MG63 (cell line): ENCODE data around the gene SEPTIN8. TPM values are rescaled to one million over a fixed set of nuclear protein-coding genes. Genes with fewer than 3 reads are reported as not detected.
A peak's percentile ranks its signal among the peaks of the same experiment; 100 is the strongest.

Source experiments
- DNase-seq: peaks from one replicate; pipeline ENCODE4 v3.0.0-alpha.2; 2020
- H3K27me3 ChIP-seq: fragments of 250-450 bp; sonication (Bioruptor Pico); 2 replicates; pipeline ENCODE4 v1.5.1; 2020; ENCODE audit warnings: mild to moderate bottlenecking, moderate library complexity
- H3K36me3 ChIP-seq: fragments of 250-450 bp; sonication (Bioruptor Pico); 2 replicates; pipeline ENCODE4 v1.5.1; 2020; ENCODE audit warnings: mild to moderate bottlenecking, moderate library complexity
- H3K4me3 ChIP-seq: fragments of 250-450 bp; sonication (Bioruptor Pico); 2 replicates; pipeline ENCODE4 v1.5.1; 2020; ENCODE audit warnings: mild to moderate bottlenecking, moderate library complexity
- H3K9me3 ChIP-seq: fragments of 250-450 bp; sonication (Bioruptor Pico); 2 replicates; pipeline ENCODE4 v1.5.1; 2020; ENCODE audit warnings: mild to moderate bottlenecking, moderate library complexity
- total RNA-seq: library from RNA; depleted of rRNA; stranded (reverse); fragments of >200 nt; shearing (Covaris generic); gene quantifications from 2 replicates; pipeline ENCODE4 v1.2.3, GENCODE V29; 2014; ENCODE audit warnings: low replicate concordance

Gene SEPTIN8
- total RNA-seq, 1 experiment from 2014 or later = 53.8 TPM

- Histone ChIP-seq H3K4me3 (no peak overlapping the region), H3K27me3 (peaks cover 11% of the 10 kb centered on the region), H3K36me3 (no peaks in the 10 kb centered on the region; the same call in none of the 2 replicates), H3K9me3 (no peaks in the 10 kb centered on the region)
- no peak for DNase-seq
Observed at GRCh38 chr5:132749506-132749905, 27.5 kb downstream of the SEPTIN8 start.

GRCh38 chr5:132748522-132749000, 28.5 kb downstream of the SEPTIN8 start:
- DNase-seq = no peak
- Histone ChIP-seq H3K4me3 (no peak overlapping the region), H3K27me3 (peaks cover 13% of the 10 kb centered on the region), H3K36me3 (no peaks in the 10 kb centered on the region), H3K9me3 (no peaks in the 10 kb centered on the region)

DNA sequence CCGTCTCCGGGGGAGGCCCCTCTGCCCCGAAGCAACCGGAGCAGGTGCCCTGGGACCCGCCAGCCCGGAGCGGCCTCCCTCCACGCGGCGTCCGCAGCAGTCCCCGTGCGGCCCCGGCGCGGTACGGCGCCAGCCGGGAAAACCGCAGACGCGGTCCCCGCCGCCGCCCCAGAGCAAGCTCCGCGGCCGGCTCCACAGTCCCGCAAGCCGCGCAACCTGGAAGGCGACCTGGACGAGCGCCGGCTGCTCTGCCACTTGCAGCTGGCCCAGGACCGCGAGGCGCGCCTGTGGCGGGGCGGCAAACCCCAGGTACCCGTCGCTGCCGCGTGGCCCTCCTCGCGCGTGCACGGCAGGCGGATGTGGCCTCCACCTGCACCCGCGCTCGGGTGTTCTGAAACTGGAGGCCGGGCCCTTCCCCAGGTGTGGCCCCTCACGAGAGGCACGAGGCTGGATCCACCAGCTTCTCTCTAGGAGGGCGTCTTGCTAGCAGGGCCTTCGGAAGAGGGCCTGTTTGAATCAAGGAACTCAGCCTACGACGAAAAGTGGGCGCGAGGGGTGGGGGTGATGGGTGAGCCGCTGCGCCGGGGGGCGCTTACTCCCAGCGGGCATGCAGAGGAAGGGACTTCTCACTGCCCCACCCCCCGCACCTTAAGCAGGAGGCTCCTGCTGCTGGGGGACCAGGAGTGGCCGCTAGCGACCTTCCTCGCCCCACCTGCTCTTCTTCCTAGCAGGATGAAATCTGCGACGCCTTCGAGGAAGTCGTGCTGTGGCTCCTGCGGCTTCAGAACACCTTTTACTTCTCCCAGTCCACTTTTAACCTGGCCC, 29.2 kb downstream of the SEPTIN8 start:
- Histone ChIP-seq H3K9me3 (no peaks in the 10 kb centered on the region), H3K27me3 (peaks cover 13% of the 10 kb centered on the region), H3K36me3 (no peaks in the 10 kb centered on the region), H3K4me3 (peak overlapping the region; percentile 49)
- no peak for DNase-seq

DNA sequence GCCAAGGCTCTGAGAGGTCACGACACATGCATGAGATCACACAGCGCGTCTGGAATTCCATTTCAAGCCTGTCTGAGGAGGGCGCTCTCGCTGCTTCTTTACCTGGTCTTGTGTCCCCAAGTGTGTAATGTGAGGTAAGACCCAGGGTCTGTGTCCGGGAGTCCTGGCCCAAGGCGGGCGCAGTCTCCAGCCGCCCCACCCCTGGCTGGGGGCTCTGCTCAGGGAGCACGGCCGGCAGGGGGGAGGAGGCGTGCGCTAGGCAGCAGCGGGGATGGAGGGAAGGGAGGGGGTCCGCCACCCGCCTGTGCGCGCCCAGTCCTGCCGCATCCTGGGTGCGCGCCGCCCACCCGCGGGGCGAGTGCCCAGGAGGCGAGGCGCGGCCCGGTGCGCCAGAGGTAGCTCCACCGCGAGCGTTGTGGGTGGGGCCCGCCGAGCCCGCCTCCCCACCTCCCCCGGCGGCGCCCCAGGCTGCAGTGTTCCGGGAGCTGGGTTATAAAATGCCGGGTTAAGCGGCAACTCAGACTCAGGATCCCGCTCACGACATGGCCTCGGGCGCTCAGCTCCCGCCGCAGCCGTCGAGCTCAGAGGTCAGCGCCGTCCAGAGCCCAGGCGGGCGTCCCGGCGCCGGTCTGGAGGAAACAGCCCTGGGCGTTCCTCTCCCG, 30.0 kb downstream of the SEPTIN8 start, which contains the start of gene CCNI2:
TSS of gene CCNI2 (plus strand) at position 473 of the 662 bp plus-strand sequence. CDS start at position 543, 70 bp downstream.
- peak; percentile 47 for DNase-seq
- Histone ChIP-seq H3K9me3 (no peaks in the 10 kb centered on the region; the same call in 1 of the 2 replicates), H3K4me3 (peak within 1 kb of the TSS; percentile 49), H3K36me3 (no peaks in the 10 kb centered on the region), H3K27me3 (peaks cover 13% of the 10 kb centered on the region)

- no peaks in the 10 kb centered on the region for H3K36me3 ChIP-seq
- no peak for DNase-seq
- H3K27me3 ChIP-seq = peaks cover 13% of the 10 kb centered on the region
- H3K9me3 ChIP-seq = no peaks in the 10 kb centered on the region; the same call in 1 of the 2 replicates
- H3K4me3 ChIP-seq = peak overlapping the region; percentile 49
Observed at GRCh38 chr5:132746592-132746953, 30.5 kb downstream of the SEPTIN8 start.

GRCh38 chr5:132744659-132745058, 32.4 kb downstream of the SEPTIN8 start:
- DNase-seq = no peak
- Histone ChIP-seq H3K27me3 (peaks cover 13% of the 10 kb centered on the region), H3K36me3 (no peaks in the 10 kb centered on the region), H3K9me3 (no peaks in the 10 kb centered on the region; the same call in 1 of the 2 replicates), H3K4me3 (no peak overlapping the region)

- H3K9me3 ChIP-seq = no peaks in the 10 kb centered on the region; the same call in 1 of the 2 replicates
- H3K36me3 ChIP-seq = no peaks in the 10 kb centered on the region
- no peak overlapping the region for H3K4me3 ChIP-seq
- H3K27me3 ChIP-seq = peaks cover 18% of the 10 kb centered on the region
- no peak for DNase-seq
Observed at GRCh38 chr5:132742626-132743025, 34.4 kb downstream of the SEPTIN8 start.

DNA sequence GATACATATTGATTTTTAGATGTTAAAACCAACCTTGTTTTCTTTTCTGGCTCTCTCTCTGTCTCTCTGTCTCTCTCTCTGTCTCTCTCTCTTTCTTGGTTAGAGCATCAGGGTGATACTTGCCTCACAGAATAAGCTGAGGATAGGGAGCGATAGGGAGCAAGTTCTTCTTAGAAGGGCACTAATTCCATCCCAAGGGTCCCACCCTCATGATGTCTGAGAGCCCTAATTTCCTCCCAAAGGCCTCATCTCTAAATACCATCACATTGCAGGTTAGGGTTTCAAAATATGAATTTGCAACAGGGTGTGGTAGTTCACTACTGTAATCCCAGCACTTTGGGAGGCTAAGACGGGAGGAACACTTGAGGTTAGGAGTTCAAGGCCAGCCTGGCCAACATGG, 34.9 kb downstream of the SEPTIN8 start:
- Histone ChIP-seq H3K36me3 (no peaks in the 10 kb centered on the region), H3K4me3 (no peak overlapping the region), H3K27me3 (peaks cover 18% of the 10 kb centered on the region), H3K9me3 (no peaks in the 10 kb centered on the region; the same call in 1 of the 2 replicates)
- no peak for DNase-seq

GRCh38 chr5:132739232-132739631, 37.8 kb downstream of the SEPTIN8 start:
- Histone ChIP-seq H3K27me3 (peaks cover 5% of the 10 kb centered on the region), H3K9me3 (no peaks in the 10 kb centered on the region; the same call in 1 of the 2 replicates), H3K4me3 (no peak overlapping the region), H3K36me3 (no peaks in the 10 kb centered on the region)
- no peak for DNase-seq

GRCh38 chr5:132737982-132738681, 38.9 kb downstream of the SEPTIN8 start:
- no peak for DNase-seq
- no peaks in the 10 kb centered on the region; the same call in 1 of the 2 replicates for H3K9me3 ChIP-seq
- H3K4me3 ChIP-seq = peak overlapping the region; percentile 94
- peaks cover 4% of the 10 kb centered on the region for H3K27me3 ChIP-seq
- H3K36me3 ChIP-seq = peaks cover 6% of the 10 kb centered on the region; the same call in 1 of the 2 replicates

DNA sequence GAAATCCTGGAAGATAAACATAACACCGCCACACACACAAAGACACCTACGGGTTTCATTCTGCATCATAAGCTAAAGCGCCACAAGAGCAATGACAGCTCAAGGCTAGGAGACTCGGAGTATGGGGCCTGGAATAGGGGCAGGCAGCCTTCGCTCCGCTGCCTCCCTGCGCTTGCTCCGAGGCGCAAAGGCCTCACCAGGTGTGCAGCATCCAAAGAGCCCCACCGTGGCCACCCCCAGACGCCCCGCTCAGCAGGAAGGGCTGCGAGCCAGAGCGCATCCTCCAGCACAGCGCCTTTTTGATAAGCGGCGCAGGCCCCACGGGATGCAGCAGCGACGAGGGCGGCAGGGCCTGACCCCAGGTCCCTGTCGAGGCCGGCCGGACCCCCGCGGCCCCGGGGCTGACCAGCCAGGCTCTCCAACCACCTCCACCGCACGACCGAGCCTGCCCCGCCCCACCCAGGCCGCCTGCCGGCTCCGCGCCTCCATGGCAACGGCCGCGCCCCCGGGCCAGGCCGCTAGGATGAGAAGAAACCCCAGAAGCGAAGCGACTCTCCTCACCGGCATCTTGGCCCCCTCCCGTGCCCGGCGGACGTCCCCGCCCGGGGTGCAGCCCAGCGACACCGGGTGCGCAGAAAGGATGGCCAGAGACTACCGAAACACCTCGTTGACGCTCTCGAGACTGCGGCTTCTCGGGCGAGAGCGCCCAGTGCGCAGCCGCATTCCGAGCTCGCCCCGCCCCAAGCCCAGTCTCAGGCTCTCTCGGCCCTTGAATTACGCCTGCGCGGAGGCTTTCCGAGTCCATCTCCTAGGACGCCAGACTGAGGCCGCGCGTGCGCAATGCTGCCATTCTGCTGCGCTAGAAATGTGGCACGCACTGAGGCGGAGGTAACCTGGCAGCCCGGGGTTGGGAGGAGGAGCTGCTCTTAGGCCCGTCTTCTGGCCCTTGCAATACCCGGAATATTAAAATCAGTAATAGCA, 39.9 kb downstream of the SEPTIN8 start, which contains the start of gene KIF3A:
TSS of gene KIF3A (minus strand) at position 694 of the 981 bp plus-strand sequence. CDS start at position 567, 127 bp downstream.
- Histone ChIP-seq H3K36me3 (peaks cover 6% of the 10 kb centered on the region; the same call in 1 of the 2 replicates), H3K9me3 (no peaks in the 10 kb centered on the region)
- DNase-seq = peak; percentile 98

GRCh38 chr5:132734687-132735086, 42.4 kb downstream of the SEPTIN8 start:
- DNase-seq = no peak
- Histone ChIP-seq H3K27me3 (peaks cover 4% of the 10 kb centered on the region), H3K4me3 (no peak overlapping the region)

More for the DNA sequence above, 39.9 kb downstream of the SEPTIN8 start, which contains the start of gene KIF3A:
- Histone ChIP-seq H3K27me3 (peaks cover 4% of the 10 kb centered on the region), H3K4me3 (peak within 1 kb of the TSS; percentile 94)

DNA sequence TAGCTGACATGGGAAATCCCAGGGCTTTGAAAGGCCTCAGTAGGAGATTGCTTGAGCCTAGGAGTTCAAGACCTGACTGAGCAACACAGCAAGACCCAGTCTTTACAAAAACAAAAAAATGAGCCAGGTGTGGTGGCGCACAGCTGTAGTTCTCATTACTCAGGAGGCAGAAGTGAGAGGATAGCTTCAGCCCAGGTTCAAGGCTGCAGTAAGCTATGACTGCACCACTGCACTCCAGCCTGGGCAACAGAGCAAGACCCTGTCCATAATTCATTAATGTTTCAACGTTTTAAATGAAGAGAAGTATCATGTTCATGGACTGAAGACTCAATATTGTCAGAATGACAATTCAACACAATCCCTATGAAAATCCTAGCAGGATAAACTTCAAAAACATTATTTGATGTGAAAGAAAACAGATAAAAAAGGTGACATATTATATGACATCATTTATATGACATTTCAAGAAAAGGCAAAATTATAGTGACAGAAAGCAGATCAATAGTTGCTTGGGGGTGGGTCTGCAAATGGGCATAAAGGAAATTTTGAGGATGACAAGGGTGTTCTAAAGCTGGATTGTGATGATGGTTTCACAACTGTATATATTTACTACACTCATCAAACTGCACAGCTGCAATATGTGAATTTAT, 43.4 kb downstream of the SEPTIN8 start:
- no peak for DNase-seq
- Histone ChIP-seq H3K36me3 (peaks cover 6% of the 10 kb centered on the region; the same call in 1 of the 2 replicates), H3K27me3 (no peaks in the 10 kb centered on the region), H3K9me3 (no peaks in the 10 kb centered on the region), H3K4me3 (no peak overlapping the region)

More at GRCh38 chr5:132734687-132735086, 42.4 kb downstream of the SEPTIN8 start:
- Histone ChIP-seq H3K36me3 (peaks cover 6% of the 10 kb centered on the region; the same call in 1 of the 2 replicates), H3K9me3 (no peaks in the 10 kb centered on the region)

GRCh38 chr5:132729896-132730295, 47.1 kb downstream of the SEPTIN8 start:
- Histone ChIP-seq H3K36me3 (peaks cover 14% of the 10 kb centered on the region), H3K9me3 (no peaks in the 10 kb centered on the region), H3K4me3 (no peak overlapping the region), H3K27me3 (no peaks in the 10 kb centered on the region)
- no peak for DNase-seq

- Histone ChIP-seq H3K36me3 (peaks cover 18% of the 10 kb centered on the region), H3K27me3 (no peaks in the 10 kb centered on the region), H3K4me3 (no peak overlapping the region), H3K9me3 (0 out of 2 replicates have a peak, but pooled peaks cover 4% of the 10 kb centered on the region)
- no peak for DNase-seq
Observed at GRCh38 chr5:132725745-132726144, 51.3 kb downstream of the SEPTIN8 start.
